Right kidney (tissue), 1 donor: ENCODE results near the gene FAT1.
"Not testable (repeated sequence)": the region's sequence is repeated elsewhere in the genome, so short reads cannot be mapped to it uniquely, and the experiment has no call there.

ENCODE experiments used
- DNase-seq: peaks from one replicate; pipeline ENCODE4 v3.0.0-alpha.2; 2016

The FAT1 gene

DNA sequence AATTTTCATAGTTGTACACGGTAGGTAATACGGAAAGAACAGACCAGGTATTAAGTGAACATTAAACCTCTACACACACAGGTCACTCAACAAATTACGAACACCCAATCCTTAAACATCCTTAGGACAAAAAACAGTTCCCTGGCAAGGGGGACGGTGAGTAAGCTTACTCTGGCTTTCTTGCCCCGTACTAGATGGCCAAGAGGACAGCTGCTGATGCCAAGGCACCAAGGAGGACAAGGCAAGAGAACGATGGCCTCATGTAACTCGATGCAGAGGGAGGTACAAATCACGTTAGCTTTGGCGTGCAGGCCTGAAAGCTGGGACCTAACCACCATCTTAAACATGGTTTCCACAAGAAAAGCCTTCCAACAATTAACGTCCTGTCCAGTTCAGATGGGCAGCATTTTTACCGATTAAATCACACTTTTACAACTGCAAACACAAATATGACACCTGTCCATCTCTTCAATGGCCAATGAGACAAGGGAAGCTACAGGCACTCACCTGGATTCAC lies 23.7 kb downstream of the FAT1 start:
- no peak for DNase-seq

DNA sequence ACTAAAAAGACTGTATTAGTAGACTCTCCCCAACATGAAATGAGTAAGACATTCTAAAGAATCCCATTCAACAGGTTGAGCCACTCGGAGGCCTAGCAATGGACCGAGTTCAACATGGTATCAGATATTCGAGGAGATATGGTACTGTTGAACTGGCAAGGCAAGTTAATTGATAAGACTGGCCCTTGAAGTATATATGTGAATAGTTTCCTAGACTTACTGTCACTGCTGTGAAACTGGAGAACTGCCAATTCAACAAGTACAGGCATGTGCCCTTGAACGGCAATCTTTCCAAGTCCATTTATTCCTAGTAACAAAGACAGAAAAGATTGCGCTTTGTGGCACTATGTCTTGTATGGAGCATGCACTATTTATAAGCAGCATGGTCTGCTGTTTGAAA lies 24.4 kb downstream of the FAT1 start:
- DNase-seq: no peak

DNA sequence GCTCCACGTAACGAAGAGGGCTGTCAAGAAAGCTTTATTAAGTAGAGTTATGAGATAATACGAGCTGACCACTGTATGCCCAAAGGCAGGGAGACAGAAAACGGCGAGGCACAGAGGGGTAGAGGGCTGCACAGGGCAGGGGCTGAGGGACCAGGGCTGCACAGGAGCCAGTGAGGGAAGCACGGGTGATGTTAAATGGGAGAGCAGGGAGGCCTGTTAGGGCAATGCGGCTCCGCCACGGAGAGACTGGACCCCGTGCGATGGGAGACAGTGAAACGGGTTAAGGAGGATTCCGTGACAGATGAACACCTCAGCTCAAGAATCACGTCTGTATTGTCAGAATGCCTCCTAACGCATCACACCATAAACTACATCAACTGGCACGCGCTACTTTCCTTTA lies 25.1 kb downstream of the FAT1 start:
- DNase-seq: no peak

DNA sequence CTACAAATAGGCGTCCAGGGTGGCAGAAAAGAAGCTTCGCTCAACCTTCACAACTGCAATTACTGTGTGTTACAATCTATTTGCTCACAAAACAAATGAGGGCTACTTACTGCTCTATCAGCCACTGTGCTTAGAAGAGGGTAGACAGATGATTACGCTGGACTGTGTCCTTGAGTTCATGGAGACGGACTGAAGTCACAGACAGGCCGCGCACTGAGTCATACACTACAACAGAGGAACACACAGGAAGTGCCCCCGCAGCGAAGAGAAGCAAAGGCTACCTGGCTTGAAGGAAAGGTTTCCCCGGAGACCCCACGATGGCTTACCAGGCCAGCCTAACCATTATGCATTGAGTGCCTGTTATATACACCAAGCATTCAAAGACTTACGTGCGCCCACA lies 25.6 kb downstream of the FAT1 start:
- DNase-seq: no peak

DNA sequence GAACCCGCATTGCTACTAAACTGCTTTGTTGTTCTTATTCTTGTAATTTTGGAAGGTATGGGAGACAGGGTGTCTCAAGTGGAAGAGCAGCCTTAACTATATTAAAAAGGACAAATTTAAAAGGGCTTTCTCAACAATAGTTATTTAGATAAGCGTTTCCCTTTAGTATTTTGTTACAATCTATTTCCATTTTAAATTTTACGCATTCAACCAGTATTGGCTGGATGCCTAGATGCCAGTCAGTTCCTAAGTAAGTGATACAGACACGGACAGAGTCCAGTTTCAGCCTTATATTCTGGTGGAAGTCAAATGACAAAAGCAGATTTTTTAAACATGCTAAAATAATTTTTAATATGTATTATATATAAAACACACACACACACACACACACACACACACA lies 28.3 kb downstream of the FAT1 start:
- no peak for DNase-seq

DNA sequence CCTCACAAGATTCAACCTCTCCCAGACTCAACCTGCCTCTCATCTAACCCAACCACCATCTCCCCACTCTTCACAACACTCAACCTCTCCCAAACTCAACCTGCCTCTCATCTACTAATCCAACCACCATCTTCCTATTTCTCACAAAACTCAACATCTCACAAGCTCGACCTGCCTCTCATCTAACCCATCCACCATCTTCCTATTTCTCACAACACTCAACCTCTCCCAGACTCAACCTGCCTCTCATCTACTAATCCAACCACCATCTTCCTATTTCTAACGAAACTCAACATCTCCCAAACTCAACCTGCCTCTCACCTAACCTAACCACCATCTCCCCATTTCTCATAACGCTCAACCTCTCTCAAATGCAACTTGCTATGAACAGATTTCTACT lies 29.8 kb downstream of the FAT1 start:
- DNase-seq: no peak

DNA sequence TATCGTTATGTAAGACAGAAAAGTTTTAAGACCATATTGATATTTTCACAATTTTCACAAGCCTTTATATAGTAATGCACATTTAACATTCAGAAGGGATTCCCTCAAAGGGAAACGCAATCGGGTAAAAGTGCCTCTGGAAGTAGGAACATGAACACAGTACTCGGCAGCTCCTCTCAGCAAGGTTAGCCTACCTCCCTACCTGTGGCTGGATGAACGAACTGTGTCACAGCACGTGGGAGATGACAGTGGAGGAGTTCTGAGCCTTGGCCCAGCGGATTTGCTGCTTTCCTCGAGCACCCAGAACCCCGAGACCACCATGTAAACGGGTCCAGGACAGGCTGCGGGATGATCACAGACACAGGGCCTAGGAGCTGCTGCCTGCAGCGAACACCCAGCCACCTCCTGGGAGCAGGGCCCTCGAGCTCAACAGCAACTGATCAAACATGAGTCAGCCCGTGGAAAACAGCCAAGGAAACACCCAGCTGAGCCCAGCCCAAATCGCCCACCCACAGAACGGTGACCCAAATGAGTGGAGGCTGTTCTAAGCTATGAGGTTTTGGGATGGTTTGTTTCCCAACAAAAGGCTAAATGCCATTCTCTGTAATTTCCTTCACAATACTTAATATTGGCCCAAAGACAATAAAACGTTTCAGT lies 30.4 kb downstream of the FAT1 start:
- DNase-seq: no peak

DNA sequence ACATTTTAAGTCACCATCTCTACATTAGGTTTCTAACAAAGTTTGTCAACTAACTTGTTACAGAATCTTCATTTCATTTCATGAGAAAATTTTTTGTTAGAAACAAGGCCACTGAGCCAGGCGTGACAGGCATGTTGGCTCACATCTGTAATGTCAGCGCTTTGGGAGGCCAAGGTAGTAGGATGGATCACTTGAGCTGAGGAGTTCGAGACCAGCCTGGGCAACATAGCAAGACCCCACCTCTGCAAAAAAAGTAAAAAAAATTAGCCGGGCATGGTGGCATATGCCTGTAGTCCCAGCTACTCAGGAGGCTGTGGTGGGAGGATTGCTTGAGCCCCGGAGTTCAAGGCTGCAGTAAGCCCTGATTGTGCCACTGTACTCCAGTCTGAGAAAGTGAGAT lies 32.3 kb downstream of the FAT1 start:
- DNase-seq: no peak

DNA sequence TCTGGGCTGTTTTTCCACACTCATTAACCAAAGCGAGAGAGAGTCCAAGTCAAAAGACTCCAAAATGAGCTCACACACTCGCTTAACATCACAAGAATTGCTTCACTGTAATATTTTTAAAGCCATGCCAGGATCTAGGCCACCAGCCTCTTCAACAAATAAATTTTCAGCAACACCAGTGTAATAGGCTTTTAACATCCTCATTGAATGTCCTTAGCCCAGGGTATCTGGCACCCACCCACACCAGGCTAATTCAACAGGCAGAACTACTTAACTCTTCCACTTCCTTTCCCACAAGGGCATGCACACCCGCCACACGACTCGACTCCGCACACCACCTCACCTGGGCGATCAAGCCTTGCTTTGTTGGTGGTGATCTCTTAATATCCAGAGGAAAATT lies 34.2 kb downstream of the FAT1 start:
- no peak for DNase-seq

DNA sequence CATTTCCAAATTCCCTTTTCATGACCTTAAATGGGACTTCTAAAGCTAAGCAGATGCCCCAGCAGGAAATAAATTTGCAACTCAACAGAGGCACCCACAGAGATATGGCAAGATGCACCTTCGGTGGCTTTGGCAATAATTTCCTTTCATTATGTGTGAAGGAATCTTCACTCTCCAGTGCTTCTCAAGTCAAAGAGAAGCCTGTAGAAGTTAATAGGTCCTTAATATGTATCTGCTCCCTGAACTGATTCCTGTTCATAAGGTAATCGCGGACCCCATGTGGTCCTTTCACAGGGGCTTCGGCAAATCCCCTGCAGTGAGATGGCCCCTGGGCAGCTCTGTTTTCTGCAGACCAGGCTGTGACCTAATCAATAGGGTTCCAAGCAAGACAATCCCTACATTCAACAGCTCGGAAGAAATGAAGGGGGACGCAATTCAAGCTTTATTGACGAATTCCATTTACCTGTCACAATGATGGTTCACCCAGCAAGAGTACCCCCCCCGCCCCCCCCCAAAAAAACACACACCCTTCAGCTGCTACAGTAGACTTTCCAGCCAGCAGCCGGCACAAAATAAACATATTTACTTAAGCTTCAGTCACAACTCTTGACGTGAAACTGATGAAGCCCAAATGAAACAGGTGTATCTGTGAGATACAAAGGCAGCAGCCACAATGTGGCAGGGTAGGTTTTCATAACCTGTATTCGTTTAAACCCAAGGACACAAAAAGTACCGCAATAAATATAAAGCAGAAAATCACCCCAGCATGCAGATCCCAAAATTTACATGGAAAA lies 35.3 kb downstream of the FAT1 start:
- DNase-seq: no peak

DNA sequence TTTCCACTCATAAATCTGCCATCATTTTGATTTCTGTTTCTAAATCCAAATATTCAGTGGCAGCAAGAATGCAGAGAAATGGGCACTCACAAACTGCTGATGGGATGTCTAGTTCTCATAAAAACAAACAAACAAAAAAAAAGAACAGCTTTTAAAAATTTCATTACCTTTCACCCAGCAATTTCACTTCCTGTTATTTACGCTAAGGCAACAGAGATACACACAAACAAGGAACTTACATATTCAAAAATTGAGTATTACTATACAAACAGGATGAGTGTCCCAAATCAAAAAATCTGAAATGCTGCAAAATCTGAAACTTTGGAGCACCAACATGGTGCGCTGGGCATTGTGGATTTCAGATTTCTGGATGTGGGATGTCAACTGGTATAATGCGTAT lies 36.4 kb downstream of the FAT1 start:
- no peak for DNase-seq

DNA sequence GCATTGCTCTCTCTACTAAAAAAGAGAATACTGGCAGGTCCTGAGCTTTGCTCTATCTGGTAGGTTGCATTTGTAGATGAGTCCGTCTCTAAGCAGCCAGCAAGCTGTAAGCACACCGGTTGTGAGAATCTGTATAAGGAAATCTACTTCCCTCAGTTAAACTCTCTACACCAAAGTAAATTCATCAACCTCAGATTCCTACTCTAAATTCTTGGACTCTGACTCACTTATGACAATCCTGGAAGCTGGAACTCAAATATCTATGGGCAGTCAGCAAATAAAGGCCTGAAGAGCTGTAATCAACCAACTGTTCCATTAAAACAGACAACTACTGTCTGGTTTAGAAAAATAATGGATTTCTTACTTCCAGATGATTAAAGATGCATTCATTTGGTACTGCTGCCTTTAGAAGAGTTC lies 37.9 kb downstream of the FAT1 start:
- no peak for DNase-seq

DNA sequence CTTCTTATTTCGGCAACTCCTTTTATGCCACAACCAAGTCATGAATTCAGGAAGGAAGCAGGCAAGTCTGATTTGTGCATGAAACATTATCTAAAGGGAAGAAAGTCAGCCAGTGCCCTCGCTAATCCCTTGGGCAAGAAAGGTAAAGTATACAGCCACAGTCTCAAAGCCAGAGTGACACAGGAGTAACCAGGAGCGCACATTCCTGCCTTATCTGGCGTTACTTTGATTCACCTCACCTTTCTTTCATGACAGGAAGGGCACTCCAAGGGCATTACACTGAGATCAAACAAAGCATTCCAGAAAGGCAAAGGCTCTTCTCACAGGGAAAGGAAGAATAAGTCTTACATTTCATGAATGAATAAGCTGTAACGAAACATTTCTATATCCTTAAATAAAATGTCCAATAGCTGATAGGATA lies 38.8 kb downstream of the FAT1 start:
- no peak for DNase-seq

DNA sequence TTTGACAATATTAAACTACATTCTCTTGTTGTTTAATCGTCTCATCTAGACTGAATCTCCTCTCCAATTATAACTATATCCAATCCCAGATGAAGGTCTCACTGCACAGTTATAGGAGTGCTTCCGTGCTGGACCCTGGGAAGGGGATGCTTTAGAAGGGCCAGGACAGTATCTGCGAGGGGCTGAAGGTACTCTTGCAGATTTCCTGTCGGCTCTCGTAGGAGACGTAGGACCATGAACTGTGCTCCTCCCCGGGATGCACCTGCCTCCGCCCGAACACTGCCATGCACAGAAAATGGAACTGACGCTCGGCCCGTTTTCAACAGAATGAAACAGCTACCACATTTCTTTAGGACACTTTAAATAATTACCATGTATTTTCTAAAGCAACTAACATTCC lies 39.4 kb downstream of the FAT1 start:
- no peak for DNase-seq

DNA sequence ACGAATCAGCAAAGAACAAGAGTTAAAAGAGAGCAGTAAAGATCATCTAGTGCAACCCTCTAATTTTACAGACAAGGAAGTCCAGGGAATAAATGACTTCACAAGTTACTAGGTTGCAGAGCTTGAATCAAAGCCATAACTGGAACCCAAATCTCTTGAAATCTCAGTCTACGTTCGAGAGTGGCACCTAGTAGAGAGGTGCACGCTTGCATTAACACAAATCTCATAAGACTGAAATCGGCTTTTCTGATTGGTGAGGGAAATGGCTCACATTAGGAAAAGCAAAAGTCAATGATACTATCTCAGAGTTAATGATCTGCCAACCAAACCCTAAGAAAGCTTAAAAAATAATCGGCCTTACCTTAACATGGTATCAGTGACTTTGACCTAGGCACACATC lies 43.0 kb downstream of the FAT1 start:
- DNase-seq: no peak

DNA sequence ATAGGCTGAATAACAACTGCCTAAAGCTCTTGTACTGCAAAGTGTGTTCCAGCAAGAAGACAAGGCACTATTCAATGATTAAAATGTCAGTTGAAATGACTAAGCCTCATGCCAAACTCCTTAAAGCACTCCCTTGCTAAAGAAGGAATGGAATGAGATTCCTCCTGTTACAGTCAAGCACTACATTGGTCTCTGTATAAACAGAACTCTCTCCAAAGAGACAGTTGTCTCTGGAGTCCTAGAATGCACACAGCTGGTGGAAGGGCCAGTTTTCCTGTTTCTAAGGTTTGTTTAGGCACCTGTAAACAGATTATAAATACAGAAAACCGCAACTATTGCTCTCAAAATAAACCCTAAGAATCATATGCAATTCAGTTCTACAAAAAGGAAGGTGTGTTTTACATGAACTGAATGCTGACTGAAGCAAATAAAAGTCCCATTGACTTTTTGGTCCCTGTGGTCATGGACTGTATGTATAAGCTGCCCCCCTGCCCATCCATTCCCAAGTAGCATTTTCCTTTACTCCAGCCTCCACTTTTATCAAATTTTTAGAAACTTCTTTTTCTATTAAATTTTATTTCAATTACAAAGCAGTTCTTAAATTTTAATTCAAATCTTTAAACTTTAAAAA lies 47.0 kb downstream of the FAT1 start:
- DNase-seq: no peak

DNA sequence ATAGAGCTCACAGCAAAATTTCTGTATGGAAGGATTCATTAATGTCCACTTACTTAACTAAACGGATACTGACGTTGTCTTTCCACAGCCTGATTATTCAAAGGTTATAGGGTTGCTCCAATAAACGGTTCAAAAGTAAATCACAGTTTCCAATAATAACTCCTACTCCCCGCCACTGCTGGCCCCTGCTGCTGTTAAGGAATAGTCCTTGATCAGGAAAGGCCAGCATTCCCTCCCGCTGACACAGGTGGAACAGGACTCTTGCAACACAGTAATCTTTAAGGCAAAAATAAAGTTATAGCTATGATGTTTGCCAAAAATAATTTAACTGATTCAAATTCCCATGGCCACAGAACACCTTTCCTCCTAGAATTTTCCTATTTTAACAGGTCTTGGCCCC lies 53.9 kb downstream of the FAT1 start:
- DNase-seq: no peak

DNA sequence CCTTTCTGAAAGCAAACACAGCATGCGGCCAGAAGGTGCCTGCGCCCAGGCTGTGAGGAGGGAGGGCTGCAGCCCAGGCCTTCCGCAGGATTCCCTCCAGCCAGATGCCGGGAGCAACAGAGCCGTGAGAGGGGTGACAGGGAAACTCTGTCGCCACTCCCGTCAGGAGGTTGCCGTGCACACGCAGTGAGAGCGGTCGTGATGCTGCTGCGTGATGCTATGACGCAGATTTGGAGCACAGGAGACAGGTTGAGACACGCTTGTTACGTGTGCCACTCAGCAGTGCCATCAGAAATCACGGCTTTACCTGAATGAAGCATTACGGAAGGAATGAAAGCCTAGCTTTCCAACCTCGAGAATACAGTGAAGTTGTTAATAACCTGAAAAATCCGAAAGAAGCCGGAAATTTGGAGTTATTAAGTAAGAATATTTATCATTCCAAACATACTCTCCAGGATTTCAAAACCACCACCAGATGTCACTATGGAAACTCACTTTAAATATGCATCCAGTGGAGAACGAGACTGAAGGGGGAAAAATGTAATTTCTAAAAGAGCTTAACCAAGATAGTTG lies 54.4 kb downstream of the FAT1 start:
- no peak for DNase-seq

DNA sequence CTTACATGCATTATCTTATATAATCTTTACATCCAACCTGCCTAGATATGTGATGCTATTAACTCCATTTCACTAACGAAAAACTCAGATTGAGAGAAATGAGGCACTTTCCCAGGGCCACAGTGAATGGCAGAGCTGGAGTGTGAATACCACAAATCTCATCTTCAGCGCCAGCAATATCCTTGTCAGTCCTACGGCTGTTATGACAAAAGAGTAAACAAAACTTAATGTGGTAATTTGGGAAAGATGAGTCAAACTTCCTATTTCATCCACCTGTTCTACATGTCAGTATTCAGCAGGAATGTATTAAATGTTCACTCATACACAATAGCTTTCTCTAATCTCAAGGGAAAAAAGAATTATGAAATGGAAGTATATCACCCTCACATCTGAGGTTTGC lies 56.9 kb downstream of the FAT1 start:
- DNase-seq: no peak

DNA sequence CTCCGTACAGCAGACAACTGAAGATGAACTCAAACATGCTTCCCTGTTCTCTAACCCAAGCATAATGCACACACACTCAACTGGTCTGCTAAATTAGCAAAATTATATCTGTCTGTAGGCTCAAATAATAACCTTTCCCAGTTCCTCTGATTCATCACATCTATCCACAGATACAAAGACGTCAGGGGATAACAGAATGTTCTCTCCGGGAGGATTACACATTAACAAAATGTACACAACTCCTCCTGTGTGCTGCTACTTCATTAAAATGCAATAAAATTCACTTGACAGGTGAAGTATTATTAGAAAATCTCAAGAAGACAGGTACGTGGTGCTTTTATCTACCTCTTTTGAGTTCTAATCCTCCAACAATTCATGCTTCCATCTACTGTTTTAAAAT lies 57.4 kb downstream of the FAT1 start:
- no peak for DNase-seq

DNA sequence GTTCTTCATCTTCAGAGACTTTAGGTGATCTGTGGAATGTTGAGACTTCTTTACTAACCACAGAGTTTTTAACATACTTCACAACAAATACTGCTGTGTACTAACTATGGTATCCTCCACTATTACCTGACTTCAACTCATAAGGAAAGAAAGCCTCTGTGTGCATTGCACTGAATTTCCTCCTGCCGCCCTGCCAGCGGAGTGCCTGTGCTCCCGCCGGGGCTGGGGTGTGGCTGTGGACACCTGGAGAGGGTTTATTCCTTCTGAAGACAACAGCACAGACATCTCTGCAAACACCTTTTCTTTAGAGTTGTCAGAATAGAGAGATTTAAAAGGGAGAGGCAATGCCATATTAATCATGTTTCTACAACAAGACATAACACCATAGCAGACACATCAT lies 63.3 kb downstream of the FAT1 start:
- DNase-seq: no peak

DNA sequence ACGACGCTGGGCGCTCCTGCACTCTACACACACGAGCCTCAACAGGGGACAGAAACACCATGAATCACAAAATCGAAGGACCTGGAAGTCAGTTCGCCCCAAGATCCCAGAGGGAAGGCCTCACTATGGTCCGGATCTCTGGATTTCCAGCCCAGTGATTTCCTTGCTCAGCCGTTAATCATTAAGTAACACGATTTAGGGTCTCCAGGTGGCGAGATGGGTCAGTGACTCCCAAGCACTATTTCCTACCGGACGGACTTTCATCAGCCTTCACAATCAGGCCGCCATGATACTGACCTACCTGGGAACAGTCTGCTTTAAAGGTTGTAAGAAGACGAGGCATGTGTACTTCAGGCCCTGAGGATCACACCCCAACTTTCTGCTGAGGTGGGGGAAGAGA lies 63.7 kb downstream of the FAT1 start:
- no peak for DNase-seq

DNA sequence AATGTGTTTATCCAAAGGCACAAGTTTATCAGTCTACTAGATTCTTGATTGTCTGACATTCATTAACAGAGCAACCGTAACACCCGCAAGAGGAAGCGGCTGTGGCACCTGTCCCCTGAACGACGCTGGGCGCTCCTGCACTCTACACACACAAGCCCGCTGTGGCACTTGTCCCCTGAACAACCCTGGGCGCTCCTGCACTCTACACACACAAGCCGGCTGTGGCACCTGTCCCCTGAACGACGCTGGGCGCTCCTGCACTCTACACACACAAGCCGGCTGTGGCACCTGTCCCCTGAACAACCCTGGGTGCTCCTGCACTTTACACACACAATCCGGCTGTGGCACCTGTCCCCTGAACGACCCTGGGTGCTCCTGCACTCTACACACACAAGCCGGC lies 64.2 kb downstream of the FAT1 start:
- DNase-seq: not testable (repeated sequence)
